Measurements from ENCODE around the gene TLL2. TPM values are rescaled to one million over a fixed set of nuclear protein-coding genes. Genes with fewer than 3 reads are reported as not detected.

TLL2 gene
- total and polyA plus RNA-seq, 2 donors: 0.22 to 0.90 TPM

GRCh38 chr10:96397902-96398301 lies 115.8 kb downstream of the TLL2 start:
- H3K4me3 ChIP-seq (ENCODE audit: low read depth, low read length): no peak overlapping the region
- WGBS: 93% methylated on average over 1 of the region's 1 CpG
- no peak overlapping the region for H3K27ac ChIP-seq (ENCODE audit: low read depth)
- no peak for DNase-seq (ENCODE audit: extremely low spot score)
- no peaks in the 10 kb centered on the region for H3K4me1 ChIP-seq (ENCODE audit: insufficient read depth)
- no peaks in the 10 kb centered on the region for H3K36me3 ChIP-seq (ENCODE audit: insufficient read depth)

DNA sequence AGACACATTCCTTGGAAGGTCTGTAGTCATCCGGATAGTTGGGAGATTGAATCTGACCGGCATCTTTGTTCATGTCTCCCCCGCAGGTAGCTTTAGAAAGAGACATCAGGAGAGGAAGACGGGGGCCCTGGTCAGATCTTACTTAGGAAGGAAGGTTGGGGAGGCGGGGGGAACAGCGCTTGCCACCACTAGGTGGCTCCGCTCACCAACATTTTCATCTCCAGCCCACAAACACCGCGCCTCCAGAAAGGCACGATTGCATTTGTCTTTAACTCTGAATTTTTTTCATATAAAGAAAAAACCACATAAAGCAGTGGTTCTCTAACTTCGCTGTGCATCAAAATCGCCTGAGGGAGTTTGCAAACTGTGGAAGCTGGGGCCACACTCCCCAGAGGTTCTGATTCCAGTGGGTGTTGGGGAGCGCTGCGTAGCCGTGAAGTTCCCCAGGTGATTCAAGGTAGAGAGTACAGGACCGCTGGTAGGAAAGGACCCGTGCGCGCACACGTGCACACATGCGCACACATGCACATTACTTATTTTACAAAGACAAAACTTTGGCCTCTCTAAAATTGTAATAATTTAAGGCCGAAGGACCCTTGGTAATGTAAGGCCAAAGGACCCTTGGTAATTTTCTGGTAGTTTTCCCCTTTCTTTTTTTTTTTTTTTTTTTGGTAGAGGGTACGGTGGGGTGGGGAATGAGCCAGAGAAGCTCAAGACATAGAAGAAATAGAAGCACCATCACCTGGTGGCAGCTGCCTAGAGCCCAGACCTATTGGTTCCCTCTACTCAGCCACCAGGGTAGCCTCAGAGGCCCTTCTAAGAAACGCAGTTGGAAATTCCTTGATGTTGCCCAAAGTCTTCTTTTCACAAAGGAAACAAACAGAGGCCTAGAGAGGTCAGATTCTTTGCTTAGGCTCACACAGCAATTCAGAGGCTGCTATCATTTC lies 117.5 kb downstream of the TLL2 start:
- Histone ChIP-seq H3K36me3 (ENCODE audit: insufficient read depth) (no peaks in the 10 kb centered on the region), H3K4me1 (ENCODE audit: insufficient read depth) (no peaks in the 10 kb centered on the region), H3K4me3 (ENCODE audit: low read depth, low read length) (no peak overlapping the region), H3K27ac (ENCODE audit: low read depth) (no peak overlapping the region)
- 26% methylated on average over 24 of the region's 24 CpGs for WGBS
- no peak for DNase-seq (ENCODE audit: extremely low spot score)

DNA sequence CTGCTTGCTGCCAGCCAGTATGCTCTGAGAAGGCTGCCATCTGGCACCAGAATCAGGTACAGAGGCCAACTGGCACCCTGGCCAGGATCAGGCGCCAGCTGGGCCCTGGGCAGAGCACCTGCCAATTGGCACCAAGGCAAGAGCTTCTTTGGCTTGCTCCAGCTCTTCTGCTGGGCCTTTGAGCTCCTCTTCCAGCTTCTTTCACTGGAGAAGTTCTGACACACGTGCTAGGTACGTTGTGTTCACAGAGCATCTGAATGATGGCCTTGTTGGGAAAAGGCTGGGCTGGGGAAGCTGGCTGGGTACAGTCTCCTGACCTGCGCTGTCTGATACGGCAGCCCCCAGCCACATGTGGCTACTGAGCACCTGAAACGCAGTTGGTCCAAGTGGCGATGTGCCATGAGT lies 123.3 kb downstream of the TLL2 start:
- 78% methylated on average over 7 of the region's 7 CpGs for whole genome bisulfite sequencing
- Histone ChIP-seq H3K4me3 (ENCODE audit: low read depth, low read length) (no peak overlapping the region), H3K27ac (ENCODE audit: low read depth) (no peak overlapping the region), H3K4me1 (ENCODE audit: insufficient read depth) (no peaks in the 10 kb centered on the region), H3K36me3 (ENCODE audit: insufficient read depth) (no peaks in the 10 kb centered on the region)
- no peak for DNase-seq (ENCODE audit: extremely low spot score)

- Histone ChIP-seq H3K4me1 (ENCODE audit: insufficient read depth) (no peaks in the 10 kb centered on the region), H3K27ac (ENCODE audit: low read depth) (no peak overlapping the region), H3K4me3 (ENCODE audit: low read depth, low read length) (no peak overlapping the region), H3K36me3 (ENCODE audit: insufficient read depth) (no peaks in the 10 kb centered on the region)
- 87% methylated on average over 5 of the region's 5 CpGs for WGBS
- no peak for DNase-seq (ENCODE audit: extremely low spot score)
Measured at GRCh38 chr10:96389785-96390184, 123.9 kb downstream of the TLL2 start.

DNA sequence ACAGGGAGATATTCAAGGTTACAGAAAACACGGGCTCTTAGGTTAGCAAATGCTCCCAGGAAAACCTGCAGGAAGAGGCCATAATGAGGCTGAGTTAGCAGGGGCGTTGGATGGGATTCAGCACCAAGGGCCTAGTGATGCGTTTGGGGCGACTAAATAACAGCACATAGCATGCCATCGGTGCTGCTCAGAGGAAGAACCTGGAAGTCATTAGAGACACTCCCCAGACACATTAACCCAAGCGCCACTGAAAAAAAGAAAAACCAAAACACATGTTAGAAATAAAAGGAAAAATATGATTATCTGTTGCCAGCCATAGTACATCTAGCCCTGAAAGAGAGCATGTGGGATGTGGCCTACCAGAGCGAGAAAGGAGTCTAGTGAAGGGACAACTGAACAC lies 126.1 kb downstream of the TLL2 start:
- H3K27ac ChIP-seq (ENCODE audit: low read depth): no peak overlapping the region
- H3K36me3 ChIP-seq (ENCODE audit: insufficient read depth): no peaks in the 10 kb centered on the region
- 82% methylated on average over 7 of the region's 7 CpGs for WGBS
- no peaks in the 10 kb centered on the region for H3K4me1 ChIP-seq (ENCODE audit: insufficient read depth)
- DNase-seq (ENCODE audit: extremely low spot score): no peak
- H3K4me3 ChIP-seq (ENCODE audit: low read depth, low read length): no peak overlapping the region

DNA sequence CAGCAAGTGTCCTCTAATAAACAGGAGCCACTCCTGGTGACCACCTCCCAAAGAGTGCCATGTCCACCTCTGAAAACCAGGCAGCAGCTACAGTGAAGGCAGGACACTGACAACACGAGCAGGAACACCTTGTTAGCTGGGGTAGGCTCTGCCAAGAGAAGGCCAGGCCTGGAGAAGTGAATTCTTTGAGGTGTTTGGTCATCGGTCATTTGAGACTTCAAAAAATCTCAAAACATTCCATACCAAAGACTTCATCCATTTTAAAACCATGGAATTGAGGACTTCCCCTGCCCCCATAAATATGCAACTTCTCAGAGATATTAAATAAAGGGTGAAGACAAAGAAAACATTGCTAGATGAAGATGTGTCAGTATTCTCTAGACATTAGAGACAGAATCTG lies 126.6 kb downstream of the TLL2 start:
- Histone ChIP-seq H3K27ac (ENCODE audit: low read depth) (no peak overlapping the region), H3K36me3 (ENCODE audit: insufficient read depth) (no peaks in the 10 kb centered on the region), H3K4me1 (ENCODE audit: insufficient read depth) (no peaks in the 10 kb centered on the region), H3K4me3 (ENCODE audit: low read depth, low read length) (no peak overlapping the region)
- WGBS: 81% methylated on average over 2 of the region's 2 CpGs
- no peak for DNase-seq (ENCODE audit: extremely low spot score)

DNA sequence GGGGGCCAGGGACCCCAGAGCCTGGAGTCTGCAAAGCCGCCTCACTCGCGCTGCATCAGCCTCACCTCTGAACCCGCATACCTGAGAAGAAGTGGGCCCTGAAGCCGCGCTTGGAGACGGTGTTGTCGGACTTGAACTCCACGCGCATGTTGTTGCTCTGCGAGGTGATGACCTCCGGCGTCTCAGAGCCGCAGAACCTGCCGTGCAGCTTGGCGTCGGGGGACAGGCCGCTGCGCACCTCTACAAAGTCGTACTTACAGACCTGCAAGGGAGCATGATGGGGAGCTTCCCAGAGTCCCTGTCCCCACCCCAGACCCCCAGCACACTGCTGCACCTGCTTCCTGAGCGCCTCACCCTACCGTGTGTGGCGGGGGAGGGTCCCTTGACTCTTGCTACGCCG lies 129.2 kb downstream of the TLL2 start:
- Histone ChIP-seq H3K27ac (ENCODE audit: low read depth) (no peak overlapping the region), H3K4me3 (ENCODE audit: low read depth, low read length) (no peak overlapping the region), H3K4me1 (ENCODE audit: insufficient read depth) (no peaks in the 10 kb centered on the region), H3K36me3 (ENCODE audit: insufficient read depth) (no peaks in the 10 kb centered on the region)
- 76% methylated on average over 25 of the region's 25 CpGs for WGBS
- DNase-seq (ENCODE audit: extremely low spot score): no peak

- no peak for DNase-seq (ENCODE audit: extremely low spot score)
- no peaks in the 10 kb centered on the region for H3K36me3 ChIP-seq (ENCODE audit: insufficient read depth)
- no peak overlapping the region for H3K27ac ChIP-seq (ENCODE audit: low read depth)
- WGBS: 93% methylated on average over 7 of the region's 7 CpGs
- H3K4me1 ChIP-seq (ENCODE audit: insufficient read depth): no peaks in the 10 kb centered on the region
- no peak overlapping the region for H3K4me3 ChIP-seq (ENCODE audit: low read depth, low read length)
Measured at GRCh38 chr10:96380821-96381220, 132.9 kb downstream of the TLL2 start.

- no peak for DNase-seq (ENCODE audit: extremely low spot score)
- no peak overlapping the region for H3K27ac ChIP-seq (ENCODE audit: low read depth)
- no peaks in the 10 kb centered on the region for H3K36me3 ChIP-seq (ENCODE audit: insufficient read depth)
- H3K4me1 ChIP-seq (ENCODE audit: insufficient read depth): no peaks in the 10 kb centered on the region
- H3K4me3 ChIP-seq (ENCODE audit: low read depth, low read length): no peak overlapping the region
- WGBS: 92% methylated on average over 8 of the region's 8 CpGs
Measured at GRCh38 chr10:96379758-96380157, 134.0 kb downstream of the TLL2 start.

- 84% methylated on average over 15 of the region's 15 CpGs for WGBS
- H3K4me1 ChIP-seq (ENCODE audit: insufficient read depth): no peaks in the 10 kb centered on the region
- no peak for DNase-seq (ENCODE audit: extremely low spot score)
- no peak overlapping the region for H3K4me3 ChIP-seq (ENCODE audit: low read depth, low read length)
- H3K27ac ChIP-seq (ENCODE audit: low read depth): no peak overlapping the region
- no peaks in the 10 kb centered on the region for H3K36me3 ChIP-seq (ENCODE audit: insufficient read depth)
Measured at GRCh38 chr10:96378741-96379140, 135.0 kb downstream of the TLL2 start.

DNA sequence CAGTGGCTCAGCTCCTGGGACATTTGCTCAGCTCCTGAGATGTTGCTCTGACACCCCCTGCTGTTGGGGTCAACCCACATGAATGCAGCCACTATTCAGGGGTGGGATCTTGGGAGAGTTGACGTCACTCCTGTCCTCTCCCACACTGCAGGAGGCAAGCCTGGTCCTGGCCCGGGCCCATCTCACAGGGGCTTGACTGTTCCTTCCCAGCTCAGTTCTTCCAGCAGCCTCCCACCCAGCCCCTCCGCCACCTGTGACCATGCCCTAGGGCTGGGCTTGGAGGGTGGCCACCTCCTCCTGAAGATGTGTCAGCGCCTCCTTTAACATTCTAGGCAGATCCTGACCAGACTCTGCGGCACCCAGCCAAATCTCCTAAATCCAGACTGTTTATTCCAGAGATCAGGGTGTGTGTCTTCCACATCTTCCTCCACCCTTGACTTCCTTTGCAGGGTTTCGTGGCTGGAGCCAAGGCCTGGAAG lies 135.9 kb downstream of the TLL2 start:
- H3K4me1 ChIP-seq (ENCODE audit: insufficient read depth): no peaks in the 10 kb centered on the region
- no peaks in the 10 kb centered on the region for H3K36me3 ChIP-seq (ENCODE audit: insufficient read depth)
- peak; percentile 56 for DNase-seq (ENCODE audit: extremely low spot score)
- 31% methylated on average over 6 of the region's 6 CpGs for WGBS
- no peak overlapping the region for H3K27ac ChIP-seq (ENCODE audit: low read depth)
- no peak overlapping the region for H3K4me3 ChIP-seq (ENCODE audit: low read depth, low read length)

GRCh38 chr10:96376483-96376882 lies 137.2 kb downstream of the TLL2 start:
- WGBS: 71% methylated on average over 7 of the region's 7 CpGs
- no peaks in the 10 kb centered on the region for H3K4me1 ChIP-seq (ENCODE audit: insufficient read depth)

GRCh38 chr10:96374985-96375830 lies 138.5 kb downstream of the TLL2 start:
- Histone ChIP-seq H3K27ac (ENCODE audit: low read depth) (no peak overlapping the region), H3K4me1 (ENCODE audit: insufficient read depth) (no peaks in the 10 kb centered on the region), H3K36me3 (ENCODE audit: insufficient read depth) (no peaks in the 10 kb centered on the region), H3K4me3 (ENCODE audit: low read depth, low read length) (no peak overlapping the region)
- WGBS: 6% methylated on average over 36 of the region's 36 CpGs
- peak; percentile 69 for DNase-seq (ENCODE audit: extremely low spot score)

More at GRCh38 chr10:96376483-96376882, 137.2 kb downstream of the TLL2 start:
- no peak for DNase-seq (ENCODE audit: extremely low spot score)
- Histone ChIP-seq H3K4me3 (ENCODE audit: low read depth, low read length) (no peak overlapping the region), H3K36me3 (ENCODE audit: insufficient read depth) (no peaks in the 10 kb centered on the region), H3K27ac (ENCODE audit: low read depth) (no peak overlapping the region)

- Histone ChIP-seq H3K27ac (ENCODE audit: low read depth) (no peak overlapping the region), H3K4me3 (ENCODE audit: low read depth, low read length) (no peak overlapping the region), H3K36me3 (ENCODE audit: insufficient read depth) (no peaks in the 10 kb centered on the region), H3K4me1 (ENCODE audit: insufficient read depth) (no peaks in the 10 kb centered on the region)
- no peak for DNase-seq (ENCODE audit: extremely low spot score)
- 22% methylated on average over 9 of the region's 9 CpGs for WGBS
Measured at GRCh38 chr10:96374639-96374984, 139.1 kb downstream of the TLL2 start.
